DOHH2 (cell line): Measurements from ENCODE around the gene FUT6.

Source experiments
- H3F3A ChIP-seq: fragments of 200-600 bp; sonication (generic), shearing (Covaris generic); 2 replicates; pipeline ENCODE4 v1.6.0; 2016; ENCODE audit warnings: antibody characterized with exemption, mild to moderate bottlenecking; ENCODE audit not compliant: control insufficient read depth, insufficient read depth
- H3K27ac ChIP-seq: fragments of 200-600 bp; sonication (generic); 2 replicates; pipeline ENCODE4 v1.5.1; 2014; ENCODE audit warnings: low read depth, mild to moderate bottlenecking, low read length, moderate library complexity
- H3K27me3 ChIP-seq: fragments of 200-600 bp; sonication (generic); 2 replicates; pipeline ENCODE4 v1.6.1; 2014; ENCODE audit warnings: mild to moderate bottlenecking, low read length, mixed read lengths; ENCODE audit not compliant: control insufficient read depth
- H3K36me3 ChIP-seq: fragments of 200-600 bp; sonication (generic); 2 replicates; pipeline ENCODE4 v1.6.1; 2014; ENCODE audit warnings: mild to moderate bottlenecking, low read length, moderate library complexity, mixed read lengths; ENCODE audit not compliant: control insufficient read depth
- H3K4me1 ChIP-seq: fragments of 200-600 bp; sonication (generic); 2 replicates; pipeline ENCODE4 v1.6.1; 2014; ENCODE audit warnings: mild to moderate bottlenecking, low read length, mixed read lengths; ENCODE audit not compliant: control insufficient read depth
- H3K4me2 ChIP-seq: fragments of 200-600 bp; sonication (generic); 2 replicates; pipeline ENCODE4 v1.6.0; 2014; ENCODE audit warnings: mild to moderate bottlenecking, low read length, moderate library complexity
- H3K4me3 ChIP-seq: fragments of 200-600 bp; sonication (generic); 2 replicates; pipeline ENCODE4 v1.5.1; 2014; ENCODE audit warnings: mild to moderate bottlenecking, low read length, mixed read lengths
- H3K79me2 ChIP-seq: fragments of 200-600 bp; sonication (generic); 2 replicates; pipeline ENCODE4 v1.6.1; 2014; ENCODE audit warnings: mild to moderate bottlenecking, low read length, mixed read lengths; ENCODE audit not compliant: control insufficient read depth
- H3K9me2 ChIP-seq: fragments of 200-600 bp; sonication (generic); replicated peaks from 2 replicates; pipeline ENCODE4 v1.6.1; 2014; ENCODE audit warnings: mild to moderate bottlenecking, low read length, mixed read lengths; ENCODE audit not compliant: control insufficient read depth
- H3K9me3 ChIP-seq: fragments of 200-600 bp; sonication (generic); 2 replicates; pipeline ENCODE4 v1.6.1; 2014; ENCODE audit warnings: antibody characterized with exemption, low read length, mixed read lengths; ENCODE audit not compliant: control insufficient read depth, insufficient read depth
- H4K20me1 ChIP-seq: fragments of 200-600 bp; sonication (generic); 2 replicates; pipeline ENCODE4 v1.6.0; 2014; ENCODE audit warnings: low read depth, mild to moderate bottlenecking, antibody characterized with exemption, low read length, moderate library complexity; ENCODE audit not compliant: control insufficient read depth, insufficient read depth
- EZH2phosphoT487 ChIP-seq: fragments of 200-600 bp; sonication (generic); IDR thresholded peaks from 2 replicates; pipeline ENCODE4 v1.6.1; 2017; ENCODE audit warnings: borderline replicate concordance, mild to moderate bottlenecking, antibody characterized with exemption, low read length, moderate library complexity, mixed read lengths
- TF ChIP-seq, protein P1 (sequence below): fragments of 200-600 bp; sonication (generic); IDR thresholded peaks from one replicate; pipeline ENCODE4 v1.5.1; 2014; ENCODE audit warnings: antibody characterized with exemption, mild to moderate bottlenecking, low read depth, low read length; ENCODE audit not compliant: poor library complexity, severe bottlenecking

FUT6 gene

DNA sequence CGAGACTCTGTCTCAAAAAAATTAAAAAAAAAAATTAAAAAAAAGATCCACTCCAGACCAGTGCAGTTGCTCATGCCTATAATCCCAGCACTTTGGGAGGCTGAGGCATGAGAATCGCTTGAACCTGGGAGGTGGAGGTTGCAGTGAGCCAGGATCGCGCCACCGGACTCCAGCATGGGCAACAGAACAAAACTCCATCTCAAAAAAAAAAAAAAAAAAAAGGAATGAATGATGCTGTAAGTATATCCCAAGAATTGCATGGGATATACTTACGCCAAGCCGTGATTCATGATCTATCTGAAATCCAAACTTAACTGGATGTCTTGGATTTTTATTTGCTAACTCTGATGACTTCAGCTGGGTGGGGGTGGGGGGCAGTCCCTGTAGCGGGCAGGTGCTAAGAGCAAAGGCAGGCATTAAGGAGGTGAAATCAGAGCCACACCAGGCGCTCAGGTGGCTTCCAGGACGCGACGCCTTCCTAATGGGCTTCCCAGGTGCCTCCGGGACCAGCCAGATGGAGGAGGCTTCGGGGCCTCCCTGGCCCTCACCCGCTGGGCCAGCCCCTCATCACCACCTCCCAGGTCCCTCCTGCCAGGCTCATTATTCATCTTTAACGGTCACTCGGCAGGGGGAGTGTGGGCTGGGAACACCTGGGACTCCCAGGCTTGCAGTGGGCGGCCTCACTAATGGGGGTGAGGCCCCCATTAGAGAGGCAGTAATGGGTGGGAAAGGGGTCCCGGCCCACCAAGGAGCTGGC, 42.2 kb upstream of the FUT6 start:
- no peaks in the 10 kb centered on the region for H3K4me1 ChIP-seq
- no peaks in the 10 kb centered on the region for H3F3A ChIP-seq
- H3K9me2 ChIP-seq, result no peaks in the 10 kb centered on the region
- no peak overlapping the region for H3K27ac ChIP-seq
- no peaks in the 10 kb centered on the region for H3K79me2 ChIP-seq
- H4K20me1 ChIP-seq, result no peaks in the 10 kb centered on the region
- H3K36me3 ChIP-seq, result no peaks in the 10 kb centered on the region
- H3K4me3 ChIP-seq, result no peak overlapping the region
- H3K4me2 ChIP-seq, result no peak overlapping the region
- no peak for TF ChIP-seq EZH2phosphoT487
- no peaks in the 10 kb centered on the region for H3K9me3 ChIP-seq
- H3K27me3 ChIP-seq, result no peaks in the 10 kb centered on the region

DNA sequence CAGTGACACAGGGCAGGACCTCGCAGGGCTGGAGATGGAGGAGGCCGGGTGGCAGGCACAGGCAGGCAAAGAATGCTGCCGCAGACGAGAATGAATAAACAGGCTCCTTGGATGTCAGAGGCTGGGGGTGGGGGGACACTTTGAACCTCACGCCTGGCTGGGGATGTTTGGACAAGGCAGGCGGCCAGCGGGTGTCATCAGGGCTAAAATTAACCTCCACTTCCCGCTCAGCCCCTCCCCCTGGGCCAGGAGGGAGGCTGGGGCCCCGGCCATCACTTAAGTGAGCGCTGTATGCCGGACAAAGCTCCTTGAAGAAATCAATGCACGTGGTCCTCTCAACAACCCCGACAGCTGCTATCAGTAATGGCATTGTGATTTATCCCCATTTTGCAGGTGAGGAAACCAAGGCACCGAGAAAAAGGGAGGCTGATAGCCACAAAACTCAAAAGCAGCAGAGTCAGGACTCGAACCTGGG, 41.1 kb upstream of the FUT6 start:
- Histone ChIP-seq H3K4me2 (no peak overlapping the region), H3K4me1 (no peaks in the 10 kb centered on the region), H3K27ac (no peak overlapping the region), H3F3A (no peaks in the 10 kb centered on the region), H3K36me3 (no peaks in the 10 kb centered on the region), H4K20me1 (no peaks in the 10 kb centered on the region), H3K9me3 (no peaks in the 10 kb centered on the region), H3K9me2 (no peaks in the 10 kb centered on the region), H3K4me3 (no peak overlapping the region), H3K27me3 (no peaks in the 10 kb centered on the region), H3K79me2 (no peaks in the 10 kb centered on the region)
- TF ChIP-seq, protein P1, sequence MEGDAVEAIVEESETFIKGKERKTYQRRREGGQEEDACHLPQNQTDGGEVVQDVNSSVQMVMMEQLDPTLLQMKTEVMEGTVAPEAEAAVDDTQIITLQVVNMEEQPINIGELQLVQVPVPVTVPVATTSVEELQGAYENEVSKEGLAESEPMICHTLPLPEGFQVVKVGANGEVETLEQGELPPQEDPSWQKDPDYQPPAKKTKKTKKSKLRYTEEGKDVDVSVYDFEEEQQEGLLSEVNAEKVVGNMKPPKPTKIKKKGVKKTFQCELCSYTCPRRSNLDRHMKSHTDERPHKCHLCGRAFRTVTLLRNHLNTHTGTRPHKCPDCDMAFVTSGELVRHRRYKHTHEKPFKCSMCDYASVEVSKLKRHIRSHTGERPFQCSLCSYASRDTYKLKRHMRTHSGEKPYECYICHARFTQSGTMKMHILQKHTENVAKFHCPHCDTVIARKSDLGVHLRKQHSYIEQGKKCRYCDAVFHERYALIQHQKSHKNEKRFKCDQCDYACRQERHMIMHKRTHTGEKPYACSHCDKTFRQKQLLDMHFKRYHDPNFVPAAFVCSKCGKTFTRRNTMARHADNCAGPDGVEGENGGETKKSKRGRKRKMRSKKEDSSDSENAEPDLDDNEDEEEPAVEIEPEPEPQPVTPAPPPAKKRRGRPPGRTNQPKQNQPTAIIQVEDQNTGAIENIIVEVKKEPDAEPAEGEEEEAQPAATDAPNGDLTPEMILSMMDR, result no peak
- no peak for TF ChIP-seq EZH2phosphoT487

DNA sequence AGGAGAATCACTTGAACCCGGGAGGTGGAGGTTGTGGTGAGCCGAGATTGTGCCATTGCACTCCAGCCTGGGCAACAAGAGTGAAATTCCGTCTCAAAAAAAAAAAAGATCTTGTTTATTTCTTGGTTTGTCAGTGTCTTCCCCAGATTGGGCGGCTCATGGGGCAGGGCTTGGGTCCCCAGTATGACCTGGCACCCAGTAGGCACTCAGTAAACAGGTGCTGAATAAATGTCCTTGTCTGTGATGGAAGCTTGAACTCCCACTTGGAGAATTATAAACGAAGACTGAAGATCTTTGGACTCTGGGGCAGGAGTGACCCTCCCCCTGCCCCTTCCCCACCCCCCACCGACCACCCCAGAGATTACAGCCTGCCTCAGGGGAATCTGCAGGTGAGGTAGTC, 40.7 kb upstream of the FUT6 start:
- no peaks in the 10 kb centered on the region for H3K79me2 ChIP-seq
- no peaks in the 10 kb centered on the region for H3F3A ChIP-seq
- H3K4me1 ChIP-seq, result no peaks in the 10 kb centered on the region
- TF ChIP-seq, protein P1, result no peak
- TF ChIP-seq EZH2phosphoT487, result no peak
- no peaks in the 10 kb centered on the region for H3K9me2 ChIP-seq
- H3K27me3 ChIP-seq, result no peaks in the 10 kb centered on the region
- no peak overlapping the region for H3K27ac ChIP-seq
- no peaks in the 10 kb centered on the region for H3K9me3 ChIP-seq
- no peaks in the 10 kb centered on the region for H3K36me3 ChIP-seq
- H3K4me3 ChIP-seq, result no peak overlapping the region
- H4K20me1 ChIP-seq, result no peaks in the 10 kb centered on the region
- H3K4me2 ChIP-seq, result no peak overlapping the region

DNA sequence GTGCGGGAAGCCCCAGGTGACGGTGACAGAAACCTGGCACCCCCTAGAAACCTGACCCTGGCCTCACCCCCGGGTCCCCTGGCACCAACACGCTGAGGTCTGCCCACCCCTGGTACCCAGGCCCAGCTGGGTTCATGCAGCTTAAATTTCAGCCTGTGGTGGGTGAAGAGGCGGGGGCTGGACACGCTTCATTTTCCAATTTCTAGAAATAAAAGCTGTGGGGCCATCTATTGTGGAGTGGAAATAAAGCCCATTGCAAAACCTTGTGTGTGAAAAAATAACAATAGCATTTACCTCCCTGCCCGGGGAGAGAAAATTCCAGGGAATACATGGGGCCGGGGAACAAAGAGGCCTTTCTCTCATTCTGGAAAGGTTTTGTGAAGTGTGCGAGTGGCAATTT, 38.4 kb upstream of the FUT6 start:
- no peaks in the 10 kb centered on the region for H3F3A ChIP-seq
- H3K4me3 ChIP-seq, result no peak overlapping the region
- no peaks in the 10 kb centered on the region for H3K9me3 ChIP-seq
- H3K27me3 ChIP-seq, result no peaks in the 10 kb centered on the region
- no peaks in the 10 kb centered on the region for H3K9me2 ChIP-seq
- H3K4me1 ChIP-seq, result no peaks in the 10 kb centered on the region
- no peaks in the 10 kb centered on the region for H3K36me3 ChIP-seq
- H4K20me1 ChIP-seq, result no peaks in the 10 kb centered on the region
- no peak overlapping the region for H3K4me2 ChIP-seq
- H3K79me2 ChIP-seq, result no peaks in the 10 kb centered on the region
- no peak for TF ChIP-seq EZH2phosphoT487
- TF ChIP-seq, protein P1, result no peak
- no peak overlapping the region for H3K27ac ChIP-seq
